NCI-H1436 (cell line): ENCODE data around the gene ADAMTSL4.
A peak's percentile ranks its signal among the peaks of the same experiment; 100 is the strongest.

Experiments
- DNase-seq: peaks from one replicate; lab custom pipeline; 2025; lab: John Stamatoyannopoulos, UW

The ADAMTSL4 gene

GRCh38 chr1:150548632-150549495, at the start of gene ADAMTSL4:
ADAMTSL4 (plus strand) TSS chr1:150549408; CDS start chr1:150552289, 2,881 bp downstream.
- no peak for DNase-seq

GRCh38 chr1:150505431-150505830, 43.8 kb upstream of the ADAMTSL4 start:
- no peak for DNase-seq

DNA sequence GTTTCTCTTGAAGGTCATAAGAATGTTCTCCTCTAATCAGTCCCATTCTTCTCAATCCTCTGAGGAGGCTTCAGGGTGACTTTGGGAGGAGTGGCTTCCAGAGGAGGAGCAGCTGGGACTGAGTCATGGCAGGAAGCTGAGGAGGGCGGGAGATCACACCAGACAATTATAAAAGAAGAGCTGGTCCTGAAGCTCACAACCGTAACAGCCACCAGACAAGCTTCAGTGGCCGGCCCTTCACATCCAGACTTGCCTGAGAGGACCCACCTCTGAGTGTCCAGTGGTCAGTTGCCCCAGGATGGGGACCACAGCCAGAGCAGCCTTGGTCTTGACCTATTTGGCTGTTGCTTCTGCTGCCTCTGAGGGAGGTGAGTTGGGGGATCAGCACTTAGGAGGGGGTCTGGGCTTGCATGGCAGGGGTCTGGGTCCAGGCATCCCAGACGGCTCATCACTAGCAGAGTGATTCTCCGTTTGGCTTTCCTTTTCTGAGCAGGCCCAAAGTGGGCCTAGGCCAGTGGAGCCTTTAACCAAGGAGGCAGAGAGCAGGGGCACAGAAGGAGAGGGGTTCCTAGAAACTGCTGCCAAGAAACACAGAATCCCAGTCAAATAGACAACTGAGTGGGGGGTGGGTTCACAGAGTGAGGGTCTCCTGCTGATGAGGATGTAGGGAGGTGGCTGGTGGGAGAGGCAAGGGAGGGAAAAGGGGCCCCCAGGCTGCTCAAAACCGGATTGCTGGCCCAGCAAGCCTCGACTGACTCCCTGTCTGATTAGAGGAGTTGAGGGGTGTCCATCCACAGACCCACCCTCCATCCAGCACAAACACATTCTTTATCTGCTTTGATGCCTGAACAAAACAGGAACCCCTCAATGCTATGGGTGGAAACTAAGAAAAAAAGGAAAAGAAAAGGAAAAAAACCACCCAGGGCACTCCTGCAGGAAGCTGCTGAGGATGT, 41.0 kb upstream of the ADAMTSL4 start, which contains the start of gene ECM1:
TSS of gene ECM1 (plus strand) at position 198 of the 953 bp plus-strand sequence. CDS start at position 299, 101 bp downstream.
- DNase-seq, result no peak

DNA sequence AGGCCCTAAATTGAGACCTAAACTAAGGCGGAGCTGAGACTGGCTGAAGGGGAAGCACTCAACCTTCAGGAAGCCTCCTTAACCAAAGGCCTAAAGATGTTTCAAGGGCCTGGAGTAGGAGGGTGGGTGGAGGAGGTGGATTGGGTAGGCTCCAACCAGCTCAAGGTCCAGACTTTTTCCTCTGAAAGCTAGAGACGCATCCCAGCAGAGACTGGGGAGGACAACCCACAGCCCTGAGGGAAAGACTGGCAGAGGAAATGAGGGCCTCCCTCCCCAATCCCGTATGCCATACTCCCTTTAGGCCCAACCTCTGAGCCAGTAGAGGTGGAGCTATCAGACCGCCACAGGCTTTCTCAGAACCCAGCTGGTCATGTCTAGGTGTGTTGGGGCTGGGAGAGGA, 40.2 kb upstream of the ADAMTSL4 start:
- no peak for DNase-seq

DNA sequence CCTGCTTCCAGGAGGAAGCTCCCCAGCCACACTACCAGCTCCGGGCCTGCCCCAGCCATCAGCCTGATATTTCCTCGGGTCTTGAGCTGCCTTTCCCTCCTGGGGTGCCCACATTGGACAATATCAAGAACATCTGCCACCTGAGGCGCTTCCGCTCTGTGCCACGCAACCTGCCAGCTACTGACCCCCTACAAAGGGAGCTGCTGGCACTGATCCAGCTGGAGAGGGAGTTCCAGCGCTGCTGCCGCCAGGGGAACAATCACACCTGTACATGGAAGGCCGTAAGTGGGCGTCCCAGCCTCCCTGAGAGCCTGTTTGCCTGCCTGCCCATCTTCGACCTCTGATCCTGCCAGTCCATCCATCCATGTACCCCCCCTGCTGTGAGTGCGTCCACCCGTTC, 37.7 kb upstream of the ADAMTSL4 start:
- DNase-seq, result no peak

DNA sequence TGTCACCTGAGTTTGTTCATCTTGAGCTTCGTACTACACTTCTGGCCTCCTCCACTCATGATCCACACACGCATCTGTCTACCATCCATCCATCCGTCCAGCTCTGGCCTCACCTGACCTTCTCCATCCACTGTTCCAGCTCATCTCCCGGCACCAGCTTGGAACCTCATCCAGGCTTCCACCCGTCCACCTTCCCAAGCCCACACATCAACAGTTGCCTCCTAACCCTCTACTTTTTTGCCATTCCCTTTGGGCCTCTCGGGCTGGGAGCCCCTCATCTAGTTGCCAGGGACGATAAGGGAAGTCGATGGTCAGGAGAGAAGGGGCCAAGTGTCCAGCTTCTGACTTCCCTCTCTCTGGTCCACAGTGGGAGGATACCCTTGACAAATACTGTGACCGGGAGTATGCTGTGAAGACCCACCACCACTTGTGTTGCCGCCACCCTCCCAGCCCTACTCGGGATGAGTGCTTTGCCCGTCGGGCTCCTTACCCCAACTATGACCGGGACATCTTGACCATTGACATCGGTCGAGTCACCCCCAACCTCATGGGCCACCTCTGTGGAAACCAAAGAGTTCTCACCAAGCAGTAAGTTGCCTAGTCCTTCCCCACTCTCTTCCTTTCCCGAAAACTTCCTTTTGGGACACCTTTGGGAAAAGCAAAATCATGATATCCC, 37.1 kb upstream of the ADAMTSL4 start:
- DNase-seq, result no peak

GRCh38 chr1:150512846-150513245, 36.4 kb upstream of the ADAMTSL4 start:
- no peak for DNase-seq

DNA sequence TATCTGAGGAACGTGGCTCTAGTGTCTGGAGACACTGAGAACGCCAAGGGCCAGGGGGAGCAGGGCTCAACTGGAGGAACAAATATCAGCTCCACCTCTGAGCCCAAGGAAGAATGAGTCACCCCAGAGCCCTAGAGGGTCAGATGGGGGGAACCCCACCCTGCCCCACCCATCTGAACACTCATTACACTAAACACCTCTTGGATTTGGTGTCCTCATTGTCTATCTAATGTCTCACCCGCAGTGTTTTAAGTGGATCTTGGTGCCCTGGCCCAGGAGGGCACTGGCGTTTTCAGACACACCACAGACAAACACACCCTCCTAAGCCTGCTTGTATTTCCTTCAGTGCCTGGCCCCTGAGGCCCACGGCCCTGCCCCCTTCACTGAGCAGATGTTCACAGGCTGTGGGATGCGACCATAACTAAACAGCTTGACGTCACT, 35.8 kb upstream of the ADAMTSL4 start:
- DNase-seq, result no peak

DNA sequence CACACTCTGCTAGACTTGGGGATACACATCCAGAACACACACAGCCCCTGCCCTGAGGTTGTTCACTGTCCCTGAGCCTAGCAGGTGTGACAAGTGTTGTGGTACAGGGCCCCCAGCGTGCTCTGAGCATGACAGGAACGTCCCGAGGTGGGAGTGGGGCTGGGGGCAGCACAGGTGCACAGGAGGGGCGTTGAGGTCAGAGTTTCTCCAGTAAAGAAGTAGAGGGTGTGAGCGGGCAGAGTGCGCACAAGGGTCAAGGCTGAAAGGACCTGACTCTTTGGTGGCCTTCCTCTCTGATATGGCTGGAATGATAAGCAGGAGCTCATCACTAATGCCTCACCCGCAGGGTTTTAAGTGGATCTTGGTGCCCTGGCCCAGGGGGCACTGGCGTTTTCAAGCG, 34.9 kb upstream of the ADAMTSL4 start:
- DNase-seq, result no peak

DNA sequence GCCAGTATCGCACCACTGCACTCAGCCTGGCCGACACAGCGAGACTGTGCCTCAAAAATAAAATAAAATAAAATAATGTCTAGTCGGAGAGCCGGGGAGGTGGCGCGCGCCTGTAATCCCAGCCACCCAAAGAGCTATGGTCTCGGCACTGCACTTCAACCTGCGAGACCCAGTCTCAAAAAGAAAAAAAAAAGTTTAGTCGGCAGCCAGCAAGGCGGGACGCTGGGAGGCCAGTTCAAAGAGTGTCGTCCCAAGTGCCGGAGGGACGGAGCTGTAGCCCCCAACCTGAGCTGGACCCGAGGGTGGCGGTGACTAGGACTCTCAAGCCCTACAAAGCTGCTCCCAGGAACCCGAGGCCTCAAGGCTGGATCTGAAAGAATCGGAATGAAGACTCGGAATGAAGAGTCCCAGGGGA, 34.3 kb upstream of the ADAMTSL4 start:
- no peak for DNase-seq

DNA sequence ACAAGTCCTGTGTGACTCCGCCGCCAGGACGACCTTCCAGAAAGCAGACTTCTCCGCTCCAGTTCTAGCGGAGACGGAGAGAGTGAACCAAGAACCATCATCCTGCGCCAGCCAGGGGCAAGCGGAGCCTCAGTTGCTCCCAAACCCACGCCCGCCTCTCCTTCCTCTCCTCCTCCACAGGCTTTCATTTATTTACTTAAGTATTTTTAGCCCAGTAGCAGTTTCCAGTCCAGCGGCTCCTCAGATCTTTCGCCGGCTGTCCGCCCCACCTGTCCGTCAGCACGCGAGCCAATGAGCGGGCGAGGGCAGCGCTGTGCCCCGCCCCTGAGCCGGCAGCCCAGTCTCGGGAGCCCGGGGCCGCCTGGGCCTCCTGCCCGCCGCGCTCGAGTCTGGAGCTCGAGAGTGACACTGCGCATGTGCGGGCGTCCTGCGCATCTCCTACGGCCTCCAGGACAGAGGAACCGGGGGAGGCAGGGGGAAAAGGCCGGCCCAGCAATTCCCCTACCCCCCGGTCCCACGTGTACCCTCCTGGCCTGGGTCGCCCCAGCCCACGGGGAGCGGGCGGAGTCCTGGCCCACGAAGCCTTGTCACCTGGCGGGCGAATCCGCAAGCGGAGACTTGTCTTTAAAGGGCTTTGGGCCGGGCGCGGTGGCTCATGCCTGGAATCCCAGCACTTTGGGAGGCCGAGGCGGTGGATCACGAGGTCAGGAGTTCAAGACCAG, 33.7 kb upstream of the ADAMTSL4 start, which contains the start of gene FALEC:
TSS of gene FALEC (plus strand) at position 425 of the 722 bp plus-strand sequence.
- peak; percentile 90 for DNase-seq

DNA sequence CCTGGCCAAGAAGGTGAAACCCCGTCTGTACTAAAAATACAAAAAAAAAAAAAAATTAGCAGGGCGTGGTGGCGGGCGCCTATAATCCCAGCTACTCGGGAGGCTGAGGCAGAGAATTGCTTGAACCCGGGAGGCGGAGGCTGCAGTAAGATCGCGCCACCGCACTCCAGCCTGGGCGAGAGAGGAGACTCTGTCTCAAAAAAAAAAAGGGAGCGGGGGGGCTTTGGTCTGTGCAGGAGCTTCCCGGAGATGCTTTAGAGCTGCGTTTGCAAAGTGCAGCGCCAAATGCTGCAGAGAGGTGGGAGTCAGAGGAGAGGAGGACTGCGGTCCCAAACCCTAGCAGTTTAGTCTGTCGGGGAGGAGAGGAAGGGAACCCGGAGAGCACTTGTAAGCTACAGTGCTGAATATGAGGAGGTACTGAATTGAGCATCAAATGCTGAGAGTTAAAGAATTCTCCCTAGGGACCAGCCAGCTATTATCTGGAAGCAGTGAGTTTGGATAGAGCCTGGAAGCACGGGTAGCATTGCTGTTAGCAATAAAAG, 33.1 kb upstream of the ADAMTSL4 start:
- peak; percentile 49 for DNase-seq

- no peak for DNase-seq
Measured at GRCh38 chr1:150516616-150517015, 32.6 kb upstream of the ADAMTSL4 start.

GRCh38 chr1:150521196-150521968, 27.8 kb upstream of the ADAMTSL4 start:
- no peak for DNase-seq

DNA sequence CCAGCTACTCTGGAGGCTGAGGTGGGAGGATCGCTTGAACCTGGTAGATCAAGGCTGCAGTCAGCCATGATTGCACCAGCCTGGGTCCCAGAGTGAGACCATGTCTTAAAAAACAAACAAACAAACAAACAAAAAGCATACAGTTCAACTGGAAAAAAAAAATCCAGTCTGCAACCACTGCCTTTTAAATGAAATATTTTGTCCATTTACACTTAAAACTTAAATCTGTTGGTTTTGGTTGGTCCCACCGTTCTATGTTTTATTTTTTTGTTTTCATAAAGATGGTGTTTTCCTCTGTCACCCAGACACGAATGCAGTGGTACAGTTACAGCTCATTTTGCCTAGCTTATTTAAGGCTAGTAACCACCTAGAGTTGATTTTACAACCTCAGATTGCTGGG, 23.9 kb upstream of the ADAMTSL4 start:
- no peak for DNase-seq

DNA sequence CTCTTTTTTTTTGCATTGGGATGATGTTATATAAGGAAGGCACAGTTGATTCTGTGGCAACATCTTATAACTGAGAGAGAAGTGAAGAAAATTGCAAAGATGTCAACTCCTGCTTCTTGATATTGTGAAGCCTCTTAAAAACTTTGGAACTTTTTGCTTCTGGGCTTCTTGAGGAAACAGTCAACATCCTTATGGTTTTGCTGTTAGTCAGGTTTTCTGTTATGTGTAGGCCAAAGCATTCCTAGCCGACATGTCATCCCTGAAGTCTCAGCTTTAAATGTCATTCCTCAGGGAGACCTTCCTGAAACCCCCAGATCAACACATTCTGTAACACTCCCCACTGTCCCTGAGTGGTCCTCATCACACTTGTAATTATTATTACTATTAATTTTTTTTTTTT, 21.0 kb upstream of the ADAMTSL4 start:
- DNase-seq, result no peak

DNA sequence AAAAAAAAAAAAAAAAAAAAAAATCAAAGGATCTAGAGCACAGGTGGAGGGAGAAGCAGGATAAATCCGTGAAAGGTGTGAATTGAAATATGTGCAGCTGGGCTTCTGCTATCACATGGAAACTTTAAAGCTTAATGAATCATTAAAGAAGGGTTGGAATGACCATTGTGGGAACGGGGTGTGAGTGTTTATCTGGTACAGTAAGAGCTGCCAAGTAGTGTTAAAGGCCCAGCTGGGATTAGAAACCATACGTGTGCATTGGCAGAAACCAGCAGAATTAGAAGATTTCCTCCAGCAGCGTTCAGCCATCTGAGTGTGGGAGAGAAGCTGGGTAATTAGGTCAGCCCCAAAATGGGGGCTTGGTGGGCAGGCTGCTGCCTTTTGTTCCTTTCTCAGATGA, 20.2 kb upstream of the ADAMTSL4 start:
- DNase-seq, result no peak

DNA sequence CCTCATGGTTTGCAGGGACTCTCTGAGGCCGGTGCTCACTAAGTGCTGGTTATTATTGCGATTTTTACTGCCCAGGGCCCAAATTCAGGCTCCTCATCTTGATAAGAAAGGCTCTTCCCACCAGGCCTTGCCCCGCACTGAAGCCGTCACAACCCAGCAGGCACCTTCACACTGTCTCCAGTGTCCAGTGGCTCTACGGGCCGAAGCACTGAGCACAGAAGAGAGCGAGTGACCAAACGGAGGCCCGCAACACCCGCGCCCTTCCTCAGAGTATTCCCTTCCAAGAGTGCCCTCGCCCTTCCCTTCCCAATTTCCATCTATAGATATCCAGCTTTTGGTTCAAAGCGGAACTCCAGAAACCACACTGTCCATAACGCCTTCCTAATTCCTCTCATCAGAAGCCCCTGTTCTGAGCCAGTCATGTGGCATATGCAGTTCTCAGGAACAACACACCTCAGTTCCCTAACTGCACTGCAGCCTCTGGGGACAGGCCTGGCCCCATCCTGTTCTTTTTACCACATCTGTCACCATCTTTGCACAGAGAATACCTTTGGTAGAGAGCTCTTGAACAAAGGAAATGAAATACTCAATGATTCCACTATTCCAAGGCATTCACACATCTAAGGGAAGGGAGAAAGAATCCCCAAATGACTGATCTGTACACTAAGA, 18.6 kb upstream of the ADAMTSL4 start:
- DNase-seq, result no peak

DNA sequence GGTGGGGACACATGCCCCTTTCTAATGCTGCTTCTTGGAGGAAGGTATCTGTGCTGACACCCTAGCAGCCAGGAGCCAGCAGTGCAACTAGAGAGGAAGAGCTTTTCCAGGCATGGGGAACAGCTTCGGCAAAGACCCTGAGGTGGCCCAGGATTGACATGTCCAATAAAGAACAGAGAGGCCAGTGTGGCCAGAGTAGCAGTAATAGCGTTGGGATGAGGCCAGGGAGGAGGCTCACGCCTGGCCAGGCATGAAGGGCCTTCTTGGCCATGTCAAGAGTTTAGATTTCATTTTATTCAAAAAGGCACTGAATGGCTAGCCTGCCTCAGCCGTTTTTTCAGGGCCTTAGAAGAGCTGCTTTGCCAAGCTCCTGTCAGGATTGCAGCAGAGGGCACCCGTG, 16.3 kb upstream of the ADAMTSL4 start:
- no peak for DNase-seq

- no peak for DNase-seq
Measured at GRCh38 chr1:150534002-150534401, 15.2 kb upstream of the ADAMTSL4 start.
